GM13977 (cell line): ENCODE results near the gene DLG2.

Experiments
- DNase-seq: peaks from one replicate; pipeline ENCODE4 v3.0.0; 2012; ENCODE audit warnings: low spot score
- in situ Hi-C: fragments of 300-500 bp; cut with MboI; formaldehyde crosslinking; loops from one replicate; pipeline ENCODE4 v1.12.0; 2022; ENCODE audit warnings: low sequenced_read_pairs, low pct_unique_long_range_greater_than_20kb, mixed read lengths, inconsistent platforms; ENCODE audit not compliant: unreplicated experiment
- TF ChIP-seq, protein P1 (sequence below): IDR thresholded peaks from 2 replicates; pipeline ENCODE4 v1.5.1; 2012; ENCODE audit warnings: mild to moderate bottlenecking, control low read depth; ENCODE audit not compliant: insufficient read depth; ENCODE audit errors: extremely low read depth, missing control alignments

The DLG2 gene

GRCh38 chr11:83764643-83765042 lies 1862.5 kb downstream of the DLG2 start:
- in situ Hi-C loops: no loop called here
- TF ChIP-seq, protein P1, sequence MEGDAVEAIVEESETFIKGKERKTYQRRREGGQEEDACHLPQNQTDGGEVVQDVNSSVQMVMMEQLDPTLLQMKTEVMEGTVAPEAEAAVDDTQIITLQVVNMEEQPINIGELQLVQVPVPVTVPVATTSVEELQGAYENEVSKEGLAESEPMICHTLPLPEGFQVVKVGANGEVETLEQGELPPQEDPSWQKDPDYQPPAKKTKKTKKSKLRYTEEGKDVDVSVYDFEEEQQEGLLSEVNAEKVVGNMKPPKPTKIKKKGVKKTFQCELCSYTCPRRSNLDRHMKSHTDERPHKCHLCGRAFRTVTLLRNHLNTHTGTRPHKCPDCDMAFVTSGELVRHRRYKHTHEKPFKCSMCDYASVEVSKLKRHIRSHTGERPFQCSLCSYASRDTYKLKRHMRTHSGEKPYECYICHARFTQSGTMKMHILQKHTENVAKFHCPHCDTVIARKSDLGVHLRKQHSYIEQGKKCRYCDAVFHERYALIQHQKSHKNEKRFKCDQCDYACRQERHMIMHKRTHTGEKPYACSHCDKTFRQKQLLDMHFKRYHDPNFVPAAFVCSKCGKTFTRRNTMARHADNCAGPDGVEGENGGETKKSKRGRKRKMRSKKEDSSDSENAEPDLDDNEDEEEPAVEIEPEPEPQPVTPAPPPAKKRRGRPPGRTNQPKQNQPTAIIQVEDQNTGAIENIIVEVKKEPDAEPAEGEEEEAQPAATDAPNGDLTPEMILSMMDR: no peak
- DNase-seq: no peak

DNA sequence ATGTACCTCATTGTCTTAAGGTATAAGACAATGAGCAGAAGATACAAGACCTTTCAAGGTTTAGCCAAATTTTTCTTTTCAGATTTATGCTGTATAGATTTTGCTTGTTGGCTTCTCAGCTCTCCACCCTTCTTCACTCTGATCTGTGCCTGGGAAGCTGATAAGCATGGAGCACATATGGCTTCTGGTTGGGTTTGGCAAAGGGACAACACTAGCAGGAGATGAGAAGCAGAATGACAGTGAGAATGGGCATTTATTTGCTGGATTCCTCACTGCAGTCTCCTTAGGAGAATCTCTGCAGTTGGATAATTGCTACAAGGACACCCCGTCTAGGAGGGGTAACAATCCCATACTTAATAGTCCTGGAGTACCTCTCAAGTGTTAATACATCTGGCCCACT lies 1866.2 kb downstream of the DLG2 start:
- in situ Hi-C loops: no loop called here
- DNase-seq: no peak
- TF ChIP-seq, protein P1: no peak

DNA sequence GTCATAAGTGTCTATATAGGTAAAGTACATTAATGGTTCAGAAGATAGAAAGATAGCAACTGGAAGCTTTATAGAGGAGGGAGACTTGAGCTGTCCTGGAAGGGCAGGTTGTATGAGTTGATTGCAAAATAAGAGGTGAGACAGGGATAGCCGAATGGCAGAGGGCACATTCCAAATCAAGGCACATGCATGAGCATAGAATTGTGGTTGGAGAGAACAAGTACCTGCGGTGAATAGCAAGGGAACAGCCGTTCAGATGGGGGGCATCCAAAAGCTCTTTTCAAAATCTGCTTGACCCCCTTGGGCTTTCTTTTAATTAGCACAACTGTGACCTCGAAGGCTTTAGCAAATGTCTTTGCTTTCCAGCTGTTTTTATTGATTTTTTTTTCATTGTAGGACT lies 1868.0 kb downstream of the DLG2 start:
- TF ChIP-seq, protein P1: no peak
- DNase-seq: no peak
- in situ Hi-C loops: no loop called here

DNA sequence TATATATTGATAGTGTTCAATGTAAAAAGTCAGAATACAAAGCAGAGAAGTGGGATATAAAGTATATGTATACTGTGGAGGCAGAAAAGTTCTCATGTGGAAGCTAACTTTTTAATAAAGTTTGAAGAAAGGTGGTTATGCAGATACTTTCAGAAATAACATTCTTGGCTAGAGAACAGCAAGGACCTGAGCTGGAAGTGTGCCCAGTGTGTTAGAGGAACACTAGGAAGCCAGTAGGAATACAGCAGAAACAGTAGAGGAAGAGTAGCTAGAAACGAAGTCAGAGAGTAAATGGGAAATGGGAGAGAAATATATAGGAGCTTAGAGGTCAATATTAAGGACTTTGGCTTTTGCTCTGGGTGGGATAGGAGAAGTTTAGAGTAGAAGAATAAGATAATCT lies 1876.1 kb downstream of the DLG2 start:
- in situ Hi-C loops: no loop called here
- TF ChIP-seq, protein P1: no peak
- no peak for DNase-seq

GRCh38 chr11:83746921-83747585 lies 1880.1 kb downstream of the DLG2 start:
- in situ Hi-C loops: no loop called here
- no peak for DNase-seq
- TF ChIP-seq, protein P1: no peak

GRCh38 chr11:83744620-83745192 lies 1882.4 kb downstream of the DLG2 start:
- in situ Hi-C loops: no loop called here
- TF ChIP-seq, protein P1: no peak
- no peak for DNase-seq

DNA sequence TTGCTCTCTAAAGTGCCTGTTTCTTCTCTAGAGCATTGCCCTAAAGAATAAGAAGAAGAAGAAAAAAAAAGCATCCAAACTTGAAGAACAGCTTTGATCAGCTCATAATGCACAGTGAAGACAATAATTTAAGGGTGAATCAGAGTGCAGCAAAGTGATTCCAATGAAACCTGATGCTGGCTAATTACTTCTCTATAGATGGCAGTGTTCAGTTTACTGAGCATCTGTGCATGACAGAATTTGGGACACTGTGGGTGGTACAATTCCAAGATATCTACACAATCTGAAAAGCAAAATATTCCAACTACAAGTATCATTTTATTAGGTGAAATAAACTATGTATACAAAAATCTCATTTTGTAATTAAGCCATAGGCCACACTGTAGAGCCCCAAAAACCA lies 1890.5 kb downstream of the DLG2 start:
- DNase-seq: no peak
- in situ Hi-C loops: no loop called here
- TF ChIP-seq, protein P1: no peak
